ENCODE measurements around the gene PDE11A.

GRCh38 chr2:177753682-177754491 is 318.7 kb downstream of the PDE11A start:
- TF ChIP-seq ELK1 (IDR thresholded peaks at IDR 0.05; ENCODE audit: low read depth, low read length), result no peak
- no peak for TF ChIP-seq CTCF (IDR thresholded peaks at IDR 0.05)
- TF ChIP-seq SMC3 (IDR thresholded peaks at IDR 0.05), result no peak
- no peak for TF ChIP-seq MAX (IDR thresholded peaks at IDR 0.05)
- TF ChIP-seq SREBF2 (IDR thresholded peaks at IDR 0.05), result no peak
- TF ChIP-seq EP300 (IDR thresholded peaks at IDR 0.05), result no peak

Measured in A549 (cell line).